Dedifferentiated amniotic fluid mesenchymal stem cell (primary cell): ENCODE measurements around the gene GPR156.

Experiments
- DNase-seq: peaks from one replicate; pipeline ENCODE4 v3.0.0-alpha.2; 2016; ENCODE audit errors: extremely low spot score

Gene GPR156

DNA sequence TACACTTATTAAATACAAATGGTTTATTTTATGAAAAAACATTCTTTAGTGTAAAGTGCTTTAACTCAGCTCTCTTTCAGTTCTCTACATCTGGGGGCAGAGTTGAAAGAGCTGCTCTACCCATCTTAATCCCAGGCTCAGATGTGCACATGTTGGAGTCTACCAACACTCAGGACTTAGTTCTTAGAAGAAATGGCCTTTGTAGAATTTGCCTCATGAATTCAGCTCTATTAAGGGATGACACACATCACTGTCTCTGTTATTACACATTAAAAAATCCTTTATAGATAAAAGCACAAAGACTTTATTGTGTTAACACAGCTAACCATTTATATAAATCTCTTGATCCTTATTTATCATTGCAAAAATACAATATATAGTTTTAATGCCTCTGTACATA is 159.0 kb downstream of the GPR156 start:
- no peak for DNase-seq

DNA sequence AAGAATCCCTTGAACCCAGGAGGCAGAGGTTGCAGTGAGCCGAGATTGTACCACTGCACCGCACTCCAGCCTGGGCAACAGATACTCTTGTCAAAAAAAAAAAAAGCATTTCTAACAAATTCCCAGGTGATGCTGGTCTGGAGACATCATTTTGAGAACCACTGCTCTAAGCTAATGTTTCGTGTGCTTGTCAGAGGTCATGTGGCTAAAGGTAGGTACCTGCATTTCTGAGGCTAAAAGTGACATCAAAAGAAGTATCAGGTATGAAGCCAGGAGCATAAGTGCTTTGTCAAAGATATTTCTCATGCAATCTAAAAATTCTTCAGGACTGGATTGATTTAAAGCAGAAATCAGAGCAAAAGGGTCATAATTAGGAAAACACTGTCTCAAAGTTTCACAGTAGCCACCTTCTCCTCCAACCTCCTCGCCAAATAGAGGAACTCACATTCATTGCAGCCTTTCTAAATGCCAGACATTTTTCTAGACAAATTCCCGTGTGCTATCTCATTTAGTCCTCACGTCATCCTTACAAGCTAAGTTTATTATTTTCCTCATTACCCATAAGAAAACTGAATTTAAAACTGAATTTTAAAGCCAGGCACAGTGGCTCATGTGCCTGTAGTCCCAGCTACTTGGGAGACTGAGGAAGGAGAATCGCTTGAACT is 165.0 kb downstream of the GPR156 start:
- DNase-seq, result no peak
